Right cardiac atrium (tissue), 5 donors: ENCODE data around the gene SLCO1A2. TPM values are rescaled to one million over a fixed set of nuclear protein-coding genes. Genes with fewer than 3 reads are reported as not detected.

Experiments used
- ATAC-seq, 2 donors: fragments of 200-7000 bp; cut with Tn5 transposase; one replicate each; pipeline versions ENCODE4 v1.8.0 to v1.9.1; 2020; ENCODE audit warnings: moderate library complexity in 2 of 2, mild to moderate bottlenecking in 1 of 2
- DNase-seq, 3 donors: peaks; one replicate each; pipeline ENCODE4 v3.0.0-alpha.2; 2020
- H3K27ac ChIP-seq: one replicate; pipeline ENCODE4 v1.5.1; 2013; ENCODE audit warnings: mild to moderate bottlenecking, low read length, control low read depth, moderate library complexity
- H3K27me3 ChIP-seq: one replicate; pipeline ENCODE4 v1.6.1; 2013; ENCODE audit not compliant: control insufficient read depth, insufficient read depth
- H3K4me1 ChIP-seq: one replicate; pipeline ENCODE4 v1.6.1; 2013; ENCODE audit warnings: low read length; ENCODE audit not compliant: control insufficient read depth, insufficient read depth
- H3K4me3 ChIP-seq: one replicate; pipeline ENCODE4 v1.5.1; 2013; ENCODE audit warnings: low read length, control low read depth
- H3K9me3 ChIP-seq: one replicate; pipeline ENCODE4 v1.6.1; 2013; ENCODE audit warnings: low read length; ENCODE audit not compliant: control insufficient read depth
- WGBS: extraction: QIAGEN DNeasy Blood & Tissue Kit; methylation state at CpG from one replicate; pipeline ENCODE4 v1.1.7; 2013; 5-methylcytosine and 5-hydroxymethylcytosine counted together
- intact Hi-C, 4 donors: fragments of 100-400 bp; cut with DNase I; formaldehyde crosslinking; loops; one replicate each; pipeline versions ENCODE4 v1.11.0 to v1.14.0; 2022 to 2023
- polyA plus RNA-seq: library from polyadenylated mRNA; stranded (reverse); fragments of 200-250 nt; gene quantifications from one replicate; pipeline ENCODE4 v1.2.3, GENCODE V29; 2013
- total RNA-seq, 4 donors: library from RNA; stranded (reverse); fragmentation: NEBNext Ultra II Directional; extraction: Animal tissue kit (Norgen Biotek cat#: 25700); gene quantifications; one replicate each; pipeline ENCODE4 v1.2.1, GENCODE V29; 2021
- donor health status: healthy with polysubstance abuse.
- donor health status: DM: no; HTN: yes; CAD: no.
- donor health status: DM: no; HTN: no; CAD: no.
- donor health status: DM: no; HTN: yes; CAD: no; lungs with severe emphysema.
- donor health status: DM: yes; HTN: yes; CAD: no.

Gene SLCO1A2
- total and polyA plus RNA-seq, 5 donors: not detected

DNA sequence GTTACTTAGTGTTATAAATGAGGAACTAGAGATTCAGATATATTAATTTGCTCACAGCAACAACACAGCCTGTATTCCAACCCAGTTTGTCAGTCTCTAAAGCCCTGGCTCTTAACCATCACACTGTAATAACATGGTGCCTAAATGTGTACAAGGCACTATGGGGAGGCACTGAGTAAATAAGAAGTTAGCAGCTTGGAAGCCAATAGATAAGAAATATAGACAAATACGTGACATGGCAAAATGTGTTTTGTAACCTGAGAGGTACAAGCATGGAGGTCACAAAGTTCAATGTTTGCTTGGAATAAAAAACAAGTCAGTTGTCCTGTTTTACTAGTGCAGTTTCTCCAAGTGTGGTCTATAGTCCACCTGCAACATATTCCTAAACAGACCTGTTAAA lies 16.3 kb upstream of the SLCO1A2 start:
- no peak for DNase-seq
- intact Hi-C loops: no loop called here

DNA sequence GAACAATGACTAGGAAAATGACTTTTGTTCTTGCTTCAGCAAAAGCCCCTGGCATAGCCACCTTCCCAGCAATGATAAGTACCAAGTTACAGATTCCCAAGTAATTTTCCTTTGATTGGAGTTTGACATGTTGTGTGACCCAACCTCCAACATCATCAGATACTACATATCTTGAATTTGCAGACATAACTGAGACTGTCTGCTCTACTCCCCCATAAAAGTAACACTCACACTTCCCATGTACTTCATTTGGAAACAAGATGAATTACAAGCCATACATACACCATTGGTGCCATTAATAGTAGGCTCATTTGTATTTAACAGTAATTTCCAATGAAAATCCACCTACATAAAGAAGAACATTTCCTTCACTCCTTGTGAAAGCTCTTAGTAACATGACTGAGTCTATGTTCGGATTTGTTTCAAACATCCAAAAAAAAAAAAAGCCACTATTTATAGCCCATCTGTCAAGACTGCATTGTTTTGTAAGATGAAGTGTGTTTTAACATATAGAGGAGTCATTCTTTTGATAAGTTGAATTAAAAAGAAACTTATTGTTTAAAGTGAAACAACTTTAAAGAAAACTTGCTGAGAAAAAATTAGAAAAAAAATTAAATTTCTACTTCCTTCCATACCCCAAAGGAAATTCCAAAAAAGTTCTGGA lies 12.0 kb upstream of the SLCO1A2 start:
- H3K4me1 ChIP-seq: no peaks in the 10 kb centered on the region
- H3K9me3 ChIP-seq: no peaks in the 10 kb centered on the region
- H3K27ac ChIP-seq: no peak overlapping the region
- ATAC-seq: no peak
- no peaks in the 10 kb centered on the region for H3K27me3 ChIP-seq
- no peak for DNase-seq
- no peak overlapping the region for H3K4me3 ChIP-seq
- intact Hi-C loops: no loop called here
- WGBS: 13% methylated on average over 1 of the region's 1 CpG

More for the DNA sequence above, 16.3 kb upstream of the SLCO1A2 start:
- no peaks in the 10 kb centered on the region for H3K9me3 ChIP-seq
- H3K4me3 ChIP-seq: no peak overlapping the region
- ATAC-seq: no peak
- H3K27ac ChIP-seq: no peak overlapping the region
- H3K4me1 ChIP-seq: no peaks in the 10 kb centered on the region
- 48% methylated on average over 1 of the region's 1 CpG for WGBS
- no peaks in the 10 kb centered on the region for H3K27me3 ChIP-seq

DNA sequence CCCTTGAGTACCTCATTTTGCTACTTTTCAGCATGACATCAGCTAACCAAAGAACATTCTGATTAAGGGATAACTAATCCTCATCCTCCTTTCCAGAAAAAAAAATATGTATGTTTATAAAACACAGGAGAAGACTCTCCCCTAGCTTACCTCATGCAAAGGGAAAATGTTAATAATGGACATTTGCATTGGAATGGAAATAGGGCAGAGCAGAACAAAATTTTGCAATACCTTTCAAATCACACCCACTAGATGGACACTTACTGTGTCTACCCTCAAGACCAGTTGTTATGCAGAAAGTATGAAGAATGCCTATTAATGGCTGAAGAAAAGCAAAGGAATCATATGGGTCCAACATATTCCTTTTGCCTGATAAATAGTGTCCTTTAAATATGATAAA lies 8.9 kb upstream of the SLCO1A2 start:
- DNase-seq: no peak
- intact Hi-C loops: no loop called here

DNA sequence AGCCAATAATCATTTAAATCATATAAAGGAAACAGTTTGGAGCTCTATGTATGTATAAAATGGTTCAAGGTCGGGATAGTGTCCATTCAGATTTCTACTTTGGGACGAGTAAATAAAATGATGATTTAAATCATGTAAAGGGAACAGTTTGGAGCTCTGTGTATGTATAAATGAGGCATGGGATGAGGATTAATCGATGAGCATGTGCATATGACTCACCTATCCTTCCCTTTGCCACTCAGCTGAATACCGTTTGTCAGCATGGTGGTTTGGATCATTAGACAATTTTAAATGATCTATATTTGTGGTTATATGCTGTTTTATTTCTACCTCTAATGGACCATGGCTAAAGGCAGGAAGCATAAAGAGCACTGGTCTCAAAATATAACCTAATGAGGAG lies 7.1 kb upstream of the SLCO1A2 start:
- no peaks in the 10 kb centered on the region for H3K4me1 ChIP-seq
- H3K27ac ChIP-seq: no peak overlapping the region
- intact Hi-C loops: no loop called here
- H3K27me3 ChIP-seq: no peaks in the 10 kb centered on the region
- no peak overlapping the region for H3K4me3 ChIP-seq
- 76% methylated on average over 4 of the region's 4 CpGs for WGBS
- ATAC-seq (no peak), DNase-seq (no peak)
- no peaks in the 10 kb centered on the region for H3K9me3 ChIP-seq

More for the DNA sequence above, 8.9 kb upstream of the SLCO1A2 start:
- no peak overlapping the region for H3K4me3 ChIP-seq
- no peaks in the 10 kb centered on the region for H3K9me3 ChIP-seq
- no peak overlapping the region for H3K27ac ChIP-seq
- no peaks in the 10 kb centered on the region for H3K4me1 ChIP-seq
- no peaks in the 10 kb centered on the region for H3K27me3 ChIP-seq
- no peak for ATAC-seq

DNA sequence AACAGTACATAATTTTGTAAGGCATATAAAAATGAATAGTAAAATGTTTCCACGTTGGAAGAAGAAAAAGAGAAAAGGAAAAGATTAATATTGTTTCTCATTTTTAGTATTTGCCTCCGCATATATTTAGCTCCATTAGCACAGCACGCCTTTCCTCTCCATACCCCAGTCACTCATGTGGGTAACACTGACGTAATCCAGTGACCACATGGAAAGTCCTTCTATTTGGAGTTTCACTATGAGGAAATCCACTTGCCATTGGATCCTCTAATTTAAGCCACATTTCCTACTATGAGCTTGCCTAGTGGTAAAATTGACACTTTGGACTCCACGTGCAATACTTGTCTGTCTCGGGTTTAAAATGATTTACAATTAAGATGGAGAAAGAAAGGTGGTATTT lies 5.7 kb upstream of the SLCO1A2 start:
- Histone ChIP-seq H3K27ac (no peak overlapping the region), H3K27me3 (no peaks in the 10 kb centered on the region), H3K4me1 (no peaks in the 10 kb centered on the region), H3K9me3 (no peaks in the 10 kb centered on the region), H3K4me3 (no peak overlapping the region)
- no peak for ATAC-seq
- intact Hi-C loops: no loop called here
- DNase-seq: no peak
- 81% methylated on average over 6 of the region's 6 CpGs for WGBS

DNA sequence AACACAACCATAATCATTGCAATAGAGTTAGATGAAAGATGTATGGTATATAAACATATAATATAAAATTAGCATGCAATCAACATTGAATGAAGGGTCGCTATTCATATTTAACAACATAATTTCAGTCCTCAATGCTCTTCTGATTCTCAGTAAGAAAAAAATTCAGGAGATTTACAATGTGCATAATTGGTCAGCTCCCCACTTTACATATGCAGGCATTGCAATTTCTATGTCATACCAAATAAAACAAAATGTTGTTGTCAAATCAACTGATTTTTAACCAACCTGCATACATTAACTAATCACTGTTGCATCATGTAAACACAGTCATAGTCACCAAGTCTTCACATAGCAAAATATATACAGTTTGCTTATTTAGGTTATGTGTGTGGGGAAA lies 5.2 kb upstream of the SLCO1A2 start:
- intact Hi-C loops: no loop called here
- no peak for DNase-seq
- H3K9me3 ChIP-seq: no peaks in the 10 kb centered on the region
- WGBS: 77% methylated on average over 1 of the region's 1 CpG
- H3K27ac ChIP-seq: no peak overlapping the region
- H3K4me3 ChIP-seq: no peak overlapping the region
- no peak for ATAC-seq
- no peaks in the 10 kb centered on the region for H3K27me3 ChIP-seq
- H3K4me1 ChIP-seq: no peaks in the 10 kb centered on the region

DNA sequence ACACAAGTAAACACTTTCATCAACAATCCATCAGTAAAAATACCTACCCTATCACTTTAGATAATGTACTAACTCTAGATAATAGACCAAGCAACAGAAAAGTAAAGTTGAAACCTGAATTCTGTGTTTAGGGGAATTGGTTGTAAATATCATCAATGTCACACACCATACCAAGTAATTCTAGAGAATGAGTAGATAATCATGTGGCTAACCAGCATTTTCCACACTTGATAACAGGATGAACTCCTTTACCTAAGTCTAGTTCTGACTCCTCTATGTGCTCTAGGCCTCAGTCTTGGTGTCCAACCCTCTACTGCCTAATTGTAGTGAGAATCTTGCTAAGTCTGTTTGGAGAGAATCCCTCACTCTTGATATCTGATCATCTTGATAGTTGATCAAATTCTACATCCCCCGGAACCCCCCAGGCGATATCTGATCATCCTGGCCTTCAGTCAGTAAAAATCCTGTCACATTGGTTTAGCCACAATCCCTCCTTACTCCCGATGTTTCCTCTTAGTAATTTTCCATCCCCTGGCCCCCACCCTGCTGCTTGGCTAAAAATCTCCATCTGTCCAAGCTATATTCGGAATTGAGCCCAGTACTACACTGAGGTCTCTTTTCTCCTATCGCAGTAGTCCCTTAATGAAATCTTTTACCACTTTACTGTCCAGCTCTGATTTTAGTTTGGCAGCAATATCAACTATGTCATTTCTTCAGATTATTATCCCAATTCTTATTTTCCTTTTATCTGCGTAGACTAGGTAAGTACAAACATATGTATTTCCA lies 3.4 kb upstream of the SLCO1A2 start:
- no peaks in the 10 kb centered on the region for H3K9me3 ChIP-seq
- no peaks in the 10 kb centered on the region for H3K27me3 ChIP-seq
- no peak overlapping the region for H3K27ac ChIP-seq
- no peaks in the 10 kb centered on the region for H3K4me1 ChIP-seq
- no peak for ATAC-seq
- WGBS: 84% methylated on average over 6 of the region's 6 CpGs
- DNase-seq: no peak
- intact Hi-C loops: no loop called here
- no peak overlapping the region for H3K4me3 ChIP-seq

DNA sequence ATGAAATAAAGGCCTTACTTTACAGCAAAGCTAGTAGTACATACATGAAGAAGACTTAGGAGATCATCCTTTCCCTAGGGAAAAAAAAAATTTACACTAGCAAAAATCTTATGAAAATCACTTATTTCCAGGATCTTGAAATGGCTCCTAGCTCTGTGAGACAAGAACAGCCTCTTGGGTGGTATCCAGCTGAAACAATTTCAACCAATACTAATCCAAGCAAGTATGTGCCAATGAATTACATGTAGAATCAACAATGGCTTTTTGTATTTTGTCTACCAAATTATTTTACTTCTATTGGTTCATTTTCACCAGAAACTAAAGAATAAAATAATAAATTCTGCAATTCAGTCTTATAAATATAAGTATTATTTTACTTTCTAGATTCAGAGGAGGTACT lies 2.7 kb upstream of the SLCO1A2 start:
- ATAC-seq: no peak
- Histone ChIP-seq H3K27ac (no peak overlapping the region), H3K9me3 (no peaks in the 10 kb centered on the region), H3K4me3 (no peak overlapping the region), H3K27me3 (no peaks in the 10 kb centered on the region), H3K4me1 (no peaks in the 10 kb centered on the region)
- intact Hi-C loops: no loop called here
- no peak for DNase-seq

DNA sequence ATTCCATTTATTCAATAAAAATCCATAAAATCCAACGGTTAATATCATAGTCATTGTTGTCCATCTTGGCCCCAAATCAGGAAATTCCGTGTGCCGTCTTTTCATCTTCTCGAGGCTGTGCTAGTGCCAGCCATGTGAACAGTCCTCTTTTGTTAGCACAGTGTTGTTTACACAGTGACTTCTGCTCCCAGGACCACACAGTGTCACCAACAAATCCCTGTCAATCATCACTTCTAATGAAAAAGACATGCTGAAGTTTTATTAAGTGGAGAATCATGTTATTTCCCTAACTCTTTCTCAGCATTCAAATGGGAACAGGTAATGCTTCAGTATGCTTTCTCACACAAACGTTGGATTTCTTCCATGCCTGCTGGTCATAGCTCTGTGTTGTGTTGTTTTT lies 1.9 kb upstream of the SLCO1A2 start:
- ATAC-seq: no peak
- Histone ChIP-seq H3K4me3 (no peak overlapping the region), H3K27ac (no peak overlapping the region), H3K9me3 (no peaks in the 10 kb centered on the region), H3K27me3 (no peaks in the 10 kb centered on the region), H3K4me1 (no peaks in the 10 kb centered on the region)
- 59% methylated on average over 5 of the region's 5 CpGs for WGBS
- intact Hi-C loops: no loop called here
- no peak for DNase-seq

DNA sequence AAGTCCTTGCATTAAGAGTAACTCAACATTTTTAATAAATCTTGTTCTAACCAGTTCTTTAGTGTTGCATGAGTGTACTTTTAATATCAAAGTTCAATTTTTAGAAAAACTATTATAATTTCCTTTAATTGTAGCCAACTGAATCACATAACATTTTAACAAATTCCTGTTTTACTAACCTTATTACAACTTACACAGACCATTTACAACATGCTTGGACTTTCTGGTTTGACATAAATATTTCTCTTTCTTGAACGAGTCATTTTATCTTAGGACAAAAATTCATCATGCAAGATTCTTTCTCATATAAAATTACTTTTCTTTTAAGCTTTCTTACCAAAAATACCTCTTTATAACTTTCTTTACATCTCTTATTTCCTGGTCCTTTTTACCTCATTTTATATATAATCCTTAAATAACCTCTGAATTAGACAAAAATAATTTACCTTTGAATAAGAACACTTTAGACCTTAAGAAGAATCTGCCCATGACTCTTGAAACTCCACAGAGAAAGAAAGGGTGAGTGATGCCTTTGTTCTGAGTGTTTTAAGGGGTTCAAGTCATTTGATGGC lies 3.9 kb downstream of the SLCO1A2 start:
- ATAC-seq (no peak), DNase-seq (no peak)
- no peak overlapping the region for H3K4me3 ChIP-seq
- H3K27me3 ChIP-seq: no peaks in the 10 kb centered on the region
- WGBS: 50% methylated on average over 1 of the region's 1 CpG
- no peak overlapping the region for H3K27ac ChIP-seq
- H3K4me1 ChIP-seq: no peaks in the 10 kb centered on the region
- H3K9me3 ChIP-seq: no peaks in the 10 kb centered on the region
- intact Hi-C loops: no loop called here

DNA sequence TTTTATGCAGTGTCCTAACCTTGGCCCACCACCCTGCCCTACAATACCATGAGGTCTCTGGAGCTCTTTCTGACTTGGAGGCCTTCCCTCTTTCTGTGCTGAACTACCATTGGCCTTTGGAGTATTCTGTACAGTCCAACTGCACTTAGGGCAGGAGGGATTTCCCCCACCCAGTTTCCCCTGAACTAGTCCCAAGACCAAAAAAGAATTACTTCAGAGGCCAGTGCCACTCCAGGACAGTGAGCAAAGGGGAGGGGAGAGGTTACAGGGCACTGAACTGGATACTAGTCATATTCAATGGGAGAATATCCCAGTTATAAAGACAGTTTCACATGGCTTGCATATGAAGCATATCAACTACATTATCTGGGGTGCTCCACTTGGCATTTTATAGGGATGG lies 6.1 kb downstream of the SLCO1A2 start:
- no peaks in the 10 kb centered on the region for H3K9me3 ChIP-seq

More for the DNA sequence above, 6.1 kb downstream of the SLCO1A2 start:
- ATAC-seq (no peak), DNase-seq (no peak)
- Histone ChIP-seq H3K4me3 (no peak overlapping the region), H3K4me1 (no peaks in the 10 kb centered on the region), H3K27me3 (no peaks in the 10 kb centered on the region), H3K27ac (no peak overlapping the region)
- intact Hi-C loops: no loop called here
